ENCODE measurements around the gene SHROOM1.

GRCh38 chr5:132822650-132823480 lies 7.6 kb downstream of the SHROOM1 start:
- TF ChIP-seq CTCF (IDR thresholded peaks at IDR 0.05): no peak
- no peak for TF ChIP-seq POLR2A (IDR thresholded peaks at IDR 0.05)
- no peak for TF ChIP-seq EP300 (IDR thresholded peaks at IDR 0.05)

Measured in ovary (tissue), 3 donors.